Activated CD4-positive, alpha-beta T cell treated with anti-CD3 and anti-CD28 coated beads, Interleukin-2, amount 50 U/mL, for 1 hour (primary cell): ENCODE measurements around the gene RAB3IL1.
A peak's percentile ranks its signal among the peaks of the same experiment; 100 is the strongest.
"Not testable (repeated sequence)": the region's sequence is repeated elsewhere in the genome, so short reads cannot be mapped to it uniquely, and the experiment has no call there.

ENCODE experiments used
- DNase-seq: peaks from one replicate; pipeline ENCODE4 v3.0.0-alpha.2; 2020

The RAB3IL1 gene

GRCh38 chr11:61917334-61918109 lies at the start of gene RAB3IL1:
Gene RAB3IL1, minus strand, starts transcription at chr11:61917566. Its CDS starts 199 bp downstream, at chr11:61917367.
- no peak for DNase-seq

- DNase-seq = peak; percentile 29
Measured at GRCh38 chr11:61966734-61967115, 49.4 kb upstream of the RAB3IL1 start.

GRCh38 chr11:61964666-61965271 lies 47.4 kb upstream of the RAB3IL1 start:
- peak; percentile 15 for DNase-seq

- no peak for DNase-seq
Measured at GRCh38 chr11:61964058-61964665, 46.8 kb upstream of the RAB3IL1 start.

- peak; percentile 43 for DNase-seq
Measured at GRCh38 chr11:61963282-61964057, 46.1 kb upstream of the RAB3IL1 start.

GRCh38 chr11:61963016-61963281 lies 45.6 kb upstream of the RAB3IL1 start:
- no peak for DNase-seq

GRCh38 chr11:61962213-61963015 lies 45.0 kb upstream of the RAB3IL1 start:
- DNase-seq = no peak

- no peak for DNase-seq
Measured at GRCh38 chr11:61961570-61962212, 44.3 kb upstream of the RAB3IL1 start.

- DNase-seq = no peak
Measured at GRCh38 chr11:61960532-61960931, 43.2 kb upstream of the RAB3IL1 start.

GRCh38 chr11:61959678-61960077 lies 42.3 kb upstream of the RAB3IL1 start:
- no peak for DNase-seq

GRCh38 chr11:61959114-61959513 lies 41.7 kb upstream of the RAB3IL1 start:
- no peak for DNase-seq

GRCh38 chr11:61958590-61958989 lies 41.2 kb upstream of the RAB3IL1 start:
- no peak for DNase-seq

- no peak for DNase-seq
Measured at GRCh38 chr11:61957021-61957770, 39.8 kb upstream of the RAB3IL1 start.

- DNase-seq = no peak
Measured at GRCh38 chr11:61956191-61957020, 39.0 kb upstream of the RAB3IL1 start.

- peak; percentile 27 for DNase-seq
Measured at GRCh38 chr11:61955422-61956135, 38.2 kb upstream of the RAB3IL1 start.

- DNase-seq = no peak
Measured at GRCh38 chr11:61954851-61955421, 37.6 kb upstream of the RAB3IL1 start.

- no peak for DNase-seq
Measured at GRCh38 chr11:61954106-61954850, 36.9 kb upstream of the RAB3IL1 start.

GRCh38 chr11:61953632-61954031 lies 36.3 kb upstream of the RAB3IL1 start:
- DNase-seq = not testable (repeated sequence)

GRCh38 chr11:61952882-61953281 lies 35.5 kb upstream of the RAB3IL1 start:
- no peak for DNase-seq
